Measurements from ENCODE around the gene GGT1. TPM values are rescaled to one million over a fixed set of nuclear protein-coding genes. Genes with fewer than 3 reads are reported as not detected.
"Not testable (repeated sequence)": the region's sequence is repeated elsewhere in the genome, so short reads cannot be mapped to it uniquely, and the experiment has no call there.

The GGT1 gene
- total and polyA plus RNA-seq, 4 donors, result 31.8 to 162 (median 52.9) TPM

GRCh38 chr22:24591286-24591830 is 11.6 kb upstream of the GGT1 start:
- H3K9me3 ChIP-seq (ENCODE audit: control insufficient read depth in 4 of 4, insufficient read depth in 3 of 4, low read length in 3 of 4), result no peaks in the 10 kb centered on the region
- no peak for ATAC-seq (ENCODE audit: insufficient read depth, low FRiP score)
- TF ChIP-seq CTCF (IDR thresholded peaks at IDR 0.05; ENCODE audit: control extremely low read depth, extremely low read depth), result no peak
- WGBS, 2 donors, result 96% methylated on average over 6 of the region's 6 CpGs
- no peak overlapping the region for H3K4me3 ChIP-seq
- H3K27ac ChIP-seq (ENCODE audit: low read depth in 1 of 2, low read length in 1 of 2), result no peak overlapping the region
- DNase-seq, result no peak
- H3K36me3 ChIP-seq (ENCODE audit: control insufficient read depth in 4 of 4, insufficient read depth in 4 of 4, low read length in 4 of 4), result peaks cover 0 to 18% (median 12%) of the 10 kb centered on the region in 4 donors
- peaks cover 0 to 34% (median 9%) of the 10 kb centered on the region in 5 donors for H3K4me1 ChIP-seq (ENCODE audit: control insufficient read depth in 5 of 5, insufficient read depth in 5 of 5, low read length in 5 of 5)
- H3K27me3 ChIP-seq (ENCODE audit: control insufficient read depth in 3 of 3, insufficient read depth in 3 of 3, low read length in 2 of 3), result no peaks in the 10 kb centered on the region
- no peak overlapping the region for H3K9ac ChIP-seq (ENCODE audit: insufficient read depth in 1 of 2, low read length in 2 of 2)

GRCh38 chr22:24592058-24592850 is 10.7 kb upstream of the GGT1 start:
- WGBS, 2 donors, result 10 to 11% methylated on average over 33 of the region's 33 CpGs
- DNase-seq (peak in 2 of 3 donors; percentile 36 to 47), ATAC-seq (ENCODE audit: insufficient read depth, low FRiP score) (no peak)
- Histone ChIP-seq H3K27ac (ENCODE audit: low read depth in 1 of 2, low read length in 1 of 2) (peak overlapping the region in 1 of 2 donors; percentile 55), H3K4me3 (peak overlapping the region; percentile 47), H3K36me3 (ENCODE audit: control insufficient read depth in 4 of 4, insufficient read depth in 4 of 4, low read length in 4 of 4) (peaks cover 0 to 18% (median 12%) of the 10 kb centered on the region in 4 donors), H3K9me3 (ENCODE audit: control insufficient read depth in 4 of 4, insufficient read depth in 3 of 4, low read length in 3 of 4) (no peaks in the 10 kb centered on the region), H3K9ac (ENCODE audit: insufficient read depth in 1 of 2, low read length in 2 of 2) (peak overlapping the region; percentile 49 to 63), H3K4me1 (ENCODE audit: control insufficient read depth in 5 of 5, insufficient read depth in 5 of 5, low read length in 5 of 5) (peaks cover 0 to 34% (median 9%) of the 10 kb centered on the region in 5 donors), H3K27me3 (ENCODE audit: control insufficient read depth in 3 of 3, insufficient read depth in 3 of 3, low read length in 2 of 3) (no peaks in the 10 kb centered on the region)
- no peak for TF ChIP-seq CTCF (IDR thresholded peaks at IDR 0.05; ENCODE audit: control extremely low read depth, extremely low read depth)

GRCh38 chr22:24592851-24593558 is 10.0 kb upstream of the GGT1 start, which contains the start of gene LRRC75B:
Gene LRRC75B (minus strand): TSS chr22:24593073. CDS start chr22:24593039, 34 bp downstream.
- WGBS, 2 donors, result 5 to 7% methylated on average over 48 to 72 of the region's 72 CpGs
- peaks cover 0 to 13% (median 8%) of the 10 kb centered on the region in 4 donors for H3K36me3 ChIP-seq (ENCODE audit: control insufficient read depth in 4 of 4, insufficient read depth in 4 of 4, low read length in 4 of 4)
- H3K9ac ChIP-seq (ENCODE audit: insufficient read depth in 1 of 2, low read length in 2 of 2), result peak within 1 kb of the TSS; percentile 63 to 88
- TF ChIP-seq CTCF (IDR thresholded peaks at IDR 0.05; ENCODE audit: control extremely low read depth, extremely low read depth), result no peak
- H3K9me3 ChIP-seq (ENCODE audit: control insufficient read depth in 4 of 4, insufficient read depth in 3 of 4, low read length in 3 of 4), result no peaks in the 10 kb centered on the region
- peaks cover 0 to 34% (median 9%) of the 10 kb centered on the region in 5 donors for H3K4me1 ChIP-seq (ENCODE audit: control insufficient read depth in 5 of 5, insufficient read depth in 5 of 5, low read length in 5 of 5)
- H3K4me3 ChIP-seq, result peak within 1 kb of the TSS; percentile 47
- H3K27ac ChIP-seq (ENCODE audit: low read depth in 1 of 2, low read length in 1 of 2), result peak within 1 kb of the TSS; percentile 48 to 71
- DNase-seq (peak; percentile 95 to 96 (median 95)), ATAC-seq (ENCODE audit: insufficient read depth, low FRiP score) (peak; percentile 90)
- no peaks in the 10 kb centered on the region for H3K27me3 ChIP-seq (ENCODE audit: control insufficient read depth in 3 of 3, insufficient read depth in 3 of 3, low read length in 2 of 3)

- H3K9me3 ChIP-seq (ENCODE audit: control insufficient read depth in 4 of 4, insufficient read depth in 3 of 4, low read length in 3 of 4); H3K36me3 ChIP-seq (ENCODE audit: control insufficient read depth in 4 of 4, insufficient read depth in 4 of 4, low read length in 4 of 4); H3K27me3 ChIP-seq (ENCODE audit: control insufficient read depth in 3 of 3, insufficient read depth in 3 of 3, low read length in 2 of 3); ATAC-seq (ENCODE audit: insufficient read depth, low FRiP score); H3K4me3 ChIP-seq; DNase-seq: not testable (repeated sequence)
- WGBS, 2 donors, result 90 to 94% methylated on average over 10 of the region's 10 CpGs
- peaks cover 0 to 29% (median 9%) of the 10 kb centered on the region in 5 donors for H3K4me1 ChIP-seq (ENCODE audit: control insufficient read depth in 5 of 5, insufficient read depth in 5 of 5, low read length in 5 of 5)
- H3K27ac ChIP-seq (ENCODE audit: low read depth in 1 of 2, low read length in 1 of 2), result peak overlapping the region in 1 of 2 donors; percentile 48
- H3K9ac ChIP-seq (ENCODE audit: insufficient read depth in 1 of 2, low read length in 2 of 2), result peak overlapping the region in 1 of 2 donors; percentile 88
These were observed 9.5 kb upstream of the GGT1 start for GRCh38 chr22:24593559-24593835.
